ENCODE data around the gene OR52L1. TPM values are rescaled to one million over a fixed set of nuclear protein-coding genes. Genes with fewer than 3 reads are reported as not detected.

OR52L1 gene
- polyA plus RNA-seq, 3 donors, result not detected

DNA sequence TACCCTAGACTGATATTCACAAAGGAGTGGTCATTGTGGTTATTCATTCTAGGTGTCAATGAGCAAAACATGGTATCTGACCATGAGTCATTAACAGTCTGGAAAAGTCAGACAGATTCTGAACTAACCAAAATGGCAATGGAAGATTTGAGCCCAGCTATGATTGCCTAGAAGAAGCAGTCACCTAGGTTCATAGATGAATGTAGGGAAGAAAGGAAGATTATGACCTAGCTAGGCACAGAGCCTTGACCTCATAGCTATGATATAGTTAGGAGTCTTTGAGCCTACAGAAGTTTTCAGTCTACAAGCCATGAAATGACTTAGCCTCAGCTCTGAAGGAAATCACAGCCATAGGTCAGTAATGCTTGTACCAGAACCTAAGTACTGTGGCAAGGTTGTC lies 19.6 kb upstream of the OR52L1 start:
- peaks cover under 1% of the 10 kb centered on the region in 2 donors for H3K4me1 ChIP-seq (ENCODE audit: control insufficient read depth in 1 of 2, insufficient read depth in 2 of 2, low read length in 2 of 2)
- H2AFZ ChIP-seq (ENCODE audit: insufficient read depth, low read depth, low read length, poor library complexity, severe bottlenecking), result no peak overlapping the region
- H3K9me3 ChIP-seq (replicated peaks in 1 of 2; ENCODE audit: control insufficient read depth in 1 of 2, insufficient read depth in 1 of 2, low read length in 2 of 2), result peaks cover 0 to under 1% of the 10 kb centered on the region in 2 donors
- Mint-ChIP-seq H3K36me3 (no peaks in the 10 kb centered on the region), H3K4me3 (no peak overlapping the region), H3K9me3 (peaks cover 0 to 3% (median 0%) of the 10 kb centered on the region in 7 donors), H3K27me3 (ENCODE audit: low read depth in 3 of 3) (peaks cover 0 to 26% (median 5%) of the 10 kb centered on the region in 3 donors), H3K4me1 (peaks cover 8% of the 10 kb centered on the region), H3K27ac (no peak overlapping the region)
- no peaks in the 10 kb centered on the region for H3K36me3 ChIP-seq (replicated peaks in 1 of 2; ENCODE audit: control insufficient read depth in 1 of 2, insufficient read depth in 2 of 2, low read length in 2 of 2)
- H4K20me1 ChIP-seq (ENCODE audit: insufficient read depth, low read length), result no peaks in the 10 kb centered on the region
- intact Hi-C loops (cut with micrococcal nuclease), result no loop called here
- peaks cover 0 to 10% of the 10 kb centered on the region in 2 donors for H3K27me3 ChIP-seq (ENCODE audit: control insufficient read depth in 2 of 2, insufficient read depth in 2 of 2, low read length in 2 of 2)
- H3K79me2 ChIP-seq (ENCODE audit: insufficient read depth, low read length), result no peaks in the 10 kb centered on the region
- DNase-seq, result no peak
- no peak overlapping the region for H3K4me2 ChIP-seq (replicated peaks; ENCODE audit: extremely low read depth, low read length, poor library complexity, severe bottlenecking)
- H3K9ac ChIP-seq (ENCODE audit: insufficient read depth, low read length, poor library complexity, severe bottlenecking), result no peak overlapping the region
- H3K27ac ChIP-seq (ENCODE audit: low read depth in 1 of 2, low read length in 2 of 2), result no peak overlapping the region
- H3K4me3 ChIP-seq (replicated peaks in 1 of 3; ENCODE audit: low read depth in 2 of 3, low read length in 3 of 3), result no peak overlapping the region
- TF ChIP-seq CTCF (IDR thresholded peaks at IDR 0.05), result no peak

GRCh38 chr11:6002202-6002699 lies 15.5 kb upstream of the OR52L1 start:
- H3K27me3 ChIP-seq (ENCODE audit: control insufficient read depth in 2 of 2, insufficient read depth in 2 of 2, low read length in 2 of 2), result peaks cover 0 to 13% of the 10 kb centered on the region in 2 donors
- no peak for TF ChIP-seq CTCF (IDR thresholded peaks at IDR 0.05)
- Mint-ChIP-seq H3K4me1 (no peaks in the 10 kb centered on the region), H3K36me3 (no peaks in the 10 kb centered on the region), H3K9me3 (peaks cover 0 to 4% (median 0%) of the 10 kb centered on the region in 7 donors), H3K27ac (peak overlapping the region in 1 of 7 donors; percentile 3), H3K4me3 (no peak overlapping the region), H3K27me3 (ENCODE audit: low read depth in 3 of 3) (peaks cover 2 to 23% (median 8%) of the 10 kb centered on the region in 3 donors)
- no peaks in the 10 kb centered on the region for H3K4me1 ChIP-seq (ENCODE audit: control insufficient read depth in 1 of 2, insufficient read depth in 2 of 2, low read length in 2 of 2)
- H3K4me2 ChIP-seq (replicated peaks; ENCODE audit: extremely low read depth, low read length, poor library complexity, severe bottlenecking), result no peak overlapping the region
- H4K20me1 ChIP-seq (ENCODE audit: insufficient read depth, low read length), result no peaks in the 10 kb centered on the region
- intact Hi-C loops (cut with micrococcal nuclease), result no loop called here
- H3K27ac ChIP-seq (ENCODE audit: low read depth in 1 of 2, low read length in 2 of 2), result no peak overlapping the region
- 41% methylated on average over 5 of the region's 7 CpGs for WGBS (ENCODE audit: insufficient coverage)
- H3K4me3 ChIP-seq (replicated peaks in 1 of 3; ENCODE audit: low read depth in 2 of 3, low read length in 3 of 3), result no peak overlapping the region
- H3K79me2 ChIP-seq (ENCODE audit: insufficient read depth, low read length), result no peaks in the 10 kb centered on the region
- H3K9ac ChIP-seq (ENCODE audit: insufficient read depth, low read length, poor library complexity, severe bottlenecking), result no peak overlapping the region
- H3K36me3 ChIP-seq (replicated peaks in 1 of 2; ENCODE audit: control insufficient read depth in 1 of 2, insufficient read depth in 2 of 2, low read length in 2 of 2), result no peaks in the 10 kb centered on the region
- DNase-seq, result no peak
- H2AFZ ChIP-seq (ENCODE audit: insufficient read depth, low read depth, low read length, poor library complexity, severe bottlenecking), result no peak overlapping the region
- H3K9me3 ChIP-seq (replicated peaks in 1 of 2; ENCODE audit: control insufficient read depth in 1 of 2, insufficient read depth in 1 of 2, low read length in 2 of 2), result no peaks in the 10 kb centered on the region
